GM13976 (cell line): Measurements from ENCODE around the gene GPC5.

Experiments
- DNase-seq: peaks from one replicate; pipeline ENCODE4 v3.0.0; 2012; ENCODE audit warnings: low spot score
- in situ Hi-C: fragments of 300-500 bp; cut with MboI; formaldehyde crosslinking; loops from one replicate; pipeline ENCODE4 v1.12.0; 2022; ENCODE audit warnings: low sequenced_read_pairs, mixed read lengths, inconsistent platforms; ENCODE audit not compliant: unreplicated experiment
- TF ChIP-seq, protein P1 (sequence below): IDR thresholded peaks from 2 replicates; pipeline ENCODE4 v1.5.1; 2012; ENCODE audit warnings: borderline replicate concordance, mild to moderate bottlenecking; ENCODE audit not compliant: insufficient read depth; ENCODE audit errors: extremely low read depth, missing control alignments, control extremely low read depth

GPC5 gene

DNA sequence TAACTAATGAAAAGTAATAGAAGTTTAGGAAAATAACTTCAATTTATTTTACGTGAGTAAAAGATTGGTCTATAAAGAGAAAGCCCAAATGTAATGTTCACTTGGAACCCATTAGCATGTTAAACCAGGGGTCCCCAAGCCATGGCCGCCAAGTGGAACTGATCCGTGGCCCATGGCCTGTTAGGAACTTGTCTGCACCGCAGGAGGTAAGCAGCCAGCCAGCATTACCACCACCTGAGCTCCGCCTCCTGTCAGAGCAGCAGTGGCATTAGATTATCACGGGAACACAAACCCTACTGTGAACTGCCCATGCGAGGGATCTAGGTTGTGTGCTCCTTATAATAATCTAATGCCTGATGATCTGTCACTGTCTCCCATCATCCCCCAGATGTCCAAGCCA lies 1009.4 kb downstream of the GPC5 start:
- no peak for DNase-seq
- TF ChIP-seq, protein P1, sequence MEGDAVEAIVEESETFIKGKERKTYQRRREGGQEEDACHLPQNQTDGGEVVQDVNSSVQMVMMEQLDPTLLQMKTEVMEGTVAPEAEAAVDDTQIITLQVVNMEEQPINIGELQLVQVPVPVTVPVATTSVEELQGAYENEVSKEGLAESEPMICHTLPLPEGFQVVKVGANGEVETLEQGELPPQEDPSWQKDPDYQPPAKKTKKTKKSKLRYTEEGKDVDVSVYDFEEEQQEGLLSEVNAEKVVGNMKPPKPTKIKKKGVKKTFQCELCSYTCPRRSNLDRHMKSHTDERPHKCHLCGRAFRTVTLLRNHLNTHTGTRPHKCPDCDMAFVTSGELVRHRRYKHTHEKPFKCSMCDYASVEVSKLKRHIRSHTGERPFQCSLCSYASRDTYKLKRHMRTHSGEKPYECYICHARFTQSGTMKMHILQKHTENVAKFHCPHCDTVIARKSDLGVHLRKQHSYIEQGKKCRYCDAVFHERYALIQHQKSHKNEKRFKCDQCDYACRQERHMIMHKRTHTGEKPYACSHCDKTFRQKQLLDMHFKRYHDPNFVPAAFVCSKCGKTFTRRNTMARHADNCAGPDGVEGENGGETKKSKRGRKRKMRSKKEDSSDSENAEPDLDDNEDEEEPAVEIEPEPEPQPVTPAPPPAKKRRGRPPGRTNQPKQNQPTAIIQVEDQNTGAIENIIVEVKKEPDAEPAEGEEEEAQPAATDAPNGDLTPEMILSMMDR = no peak
- in situ Hi-C loops = no loop called here

DNA sequence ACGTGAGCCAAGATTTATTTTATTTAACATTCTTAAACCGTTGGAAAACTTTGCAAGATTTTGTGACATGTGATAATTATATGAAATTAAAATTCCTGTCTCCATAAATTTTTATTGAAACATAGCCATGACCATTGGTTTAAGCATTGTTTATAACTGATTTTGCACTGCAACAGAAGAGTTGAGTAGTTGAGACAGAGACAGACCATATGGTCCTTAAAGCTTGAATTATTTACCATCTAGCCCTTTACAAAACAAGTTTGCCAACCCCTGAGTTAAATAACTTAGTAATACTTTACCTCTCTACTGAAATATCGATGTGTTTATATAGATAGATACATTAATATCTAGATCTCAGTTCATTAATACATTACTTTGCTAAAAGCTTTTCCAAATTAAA lies 1014.1 kb downstream of the GPC5 start:
- in situ Hi-C loops = no loop called here
- DNase-seq = no peak
- TF ChIP-seq, protein P1 = no peak

DNA sequence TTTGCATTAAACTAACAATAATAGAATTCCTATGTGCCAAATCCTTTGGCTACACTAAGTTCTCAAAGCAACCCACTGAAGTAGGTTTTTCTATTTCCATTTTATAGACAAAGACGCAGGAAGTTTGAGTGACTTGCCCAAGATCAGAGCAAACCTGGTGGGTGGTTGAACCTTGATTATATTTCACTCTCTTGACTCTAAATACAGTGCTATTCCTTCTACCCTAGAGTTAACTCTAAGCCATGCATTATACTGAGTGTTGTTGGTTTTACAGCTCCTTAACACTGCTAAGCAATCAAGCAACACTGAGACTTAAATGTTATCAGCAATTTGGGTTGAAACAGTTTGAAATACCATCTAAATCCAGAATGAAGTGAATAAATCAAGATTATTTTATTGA lies 1014.6 kb downstream of the GPC5 start:
- TF ChIP-seq, protein P1 = no peak
- no peak for DNase-seq
- in situ Hi-C loops = no loop called here

DNA sequence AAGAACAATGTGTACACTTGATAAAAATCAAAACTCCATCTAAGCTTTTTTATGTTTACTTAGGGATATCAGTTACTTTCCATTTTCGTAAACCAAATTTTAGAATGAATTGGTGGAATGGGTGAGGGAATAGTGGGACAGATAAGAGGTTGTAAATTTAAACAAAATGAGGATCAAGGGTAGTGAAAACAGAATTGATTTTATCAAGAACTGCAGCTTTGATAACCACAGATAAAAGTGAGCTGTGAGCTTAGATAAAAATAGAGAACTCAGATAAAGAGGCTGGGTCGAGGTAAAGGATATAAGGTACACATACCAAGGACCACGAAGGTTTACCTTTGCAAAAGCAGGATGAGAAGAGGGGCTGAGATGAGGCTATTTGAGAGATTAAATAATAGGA lies 1015.0 kb downstream of the GPC5 start:
- in situ Hi-C loops = no loop called here
- DNase-seq = no peak
- TF ChIP-seq, protein P1 = no peak

DNA sequence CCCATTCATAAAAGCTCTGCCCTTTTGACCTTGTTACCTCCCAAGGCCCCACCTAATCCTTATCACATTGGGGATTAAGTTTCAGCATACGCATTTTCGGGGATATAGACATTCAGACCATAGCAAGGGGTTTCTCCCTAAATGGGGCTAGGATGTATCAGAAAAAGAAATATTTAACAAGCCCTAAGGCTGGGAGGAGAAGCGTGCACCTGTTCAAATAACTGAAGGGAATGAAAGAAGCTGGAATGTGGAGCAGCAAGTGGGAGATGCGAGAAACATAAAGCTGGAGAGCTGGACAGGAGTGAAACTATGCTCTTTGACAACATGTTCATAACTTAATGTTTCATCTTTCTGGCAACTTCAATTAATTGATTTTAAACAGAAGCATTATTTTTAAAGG lies 1016.4 kb downstream of the GPC5 start:
- TF ChIP-seq, protein P1 = no peak
- in situ Hi-C loops = no loop called here
- no peak for DNase-seq

DNA sequence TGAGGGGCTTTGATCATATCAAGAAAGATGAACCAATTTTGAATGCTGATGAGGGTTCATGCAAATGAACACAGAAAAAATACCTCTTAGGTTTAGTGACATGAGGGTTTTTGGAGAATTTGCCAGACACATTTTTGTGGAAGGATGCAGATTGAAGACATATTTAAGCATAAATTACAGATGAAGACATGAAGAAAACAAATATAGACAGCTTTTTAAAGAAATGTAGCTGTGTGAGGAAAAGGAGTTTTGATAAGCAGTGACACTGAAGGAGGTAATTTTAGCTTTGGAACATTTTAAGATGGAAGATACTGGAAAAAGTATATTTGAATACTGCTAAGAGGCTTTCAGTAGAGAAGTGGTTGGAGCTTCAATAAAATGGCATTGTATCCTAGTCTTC lies 1017.4 kb downstream of the GPC5 start:
- in situ Hi-C loops = no loop called here
- TF ChIP-seq, protein P1 = no peak
- no peak for DNase-seq
